ENCODE results near the gene UBASH3B.

Gene UBASH3B

GRCh38 chr11:122788781-122789535, 133.4 kb downstream of the UBASH3B start:
- no peak for DNase-seq (ENCODE audit: low spot score)
- in situ Hi-C loops (cut with MboI; ENCODE audit: low pct_unique_long_range_greater_than_20kb, low sequenced_read_pairs, unreplicated experiment): no loop called here
- peak; percentile 16 for TF ChIP-seq CTCF (IDR thresholded peaks at IDR 0.05; ENCODE audit: extremely low read depth, insufficient read depth, missing control alignments)

- DNase-seq (ENCODE audit: low spot score): no peak
- TF ChIP-seq CTCF (IDR thresholded peaks at IDR 0.05; ENCODE audit: extremely low read depth, insufficient read depth, missing control alignments): no peak
- in situ Hi-C loops (cut with MboI; ENCODE audit: low pct_unique_long_range_greater_than_20kb, low sequenced_read_pairs, unreplicated experiment): no loop called here
Measured at GRCh38 chr11:122789907-122790306, 134.4 kb downstream of the UBASH3B start.

- no peak for DNase-seq (ENCODE audit: low spot score)
- TF ChIP-seq CTCF (IDR thresholded peaks at IDR 0.05; ENCODE audit: extremely low read depth, insufficient read depth, missing control alignments): no peak
- in situ Hi-C loops (cut with MboI; ENCODE audit: low pct_unique_long_range_greater_than_20kb, low sequenced_read_pairs, unreplicated experiment): no loop called here
Measured at GRCh38 chr11:122791411-122791810, 135.9 kb downstream of the UBASH3B start.

GRCh38 chr11:122791836-122792235, 136.3 kb downstream of the UBASH3B start:
- no peak for DNase-seq (ENCODE audit: low spot score)
- TF ChIP-seq CTCF (IDR thresholded peaks at IDR 0.05; ENCODE audit: extremely low read depth, insufficient read depth, missing control alignments): no peak
- in situ Hi-C loops (cut with MboI; ENCODE audit: low pct_unique_long_range_greater_than_20kb, low sequenced_read_pairs, unreplicated experiment): no loop called here

GRCh38 chr11:122793515-122793914, 138.0 kb downstream of the UBASH3B start:
- in situ Hi-C loops (cut with MboI; ENCODE audit: low pct_unique_long_range_greater_than_20kb, low sequenced_read_pairs, unreplicated experiment): no loop called here
- no peak for DNase-seq (ENCODE audit: low spot score)
- TF ChIP-seq CTCF (IDR thresholded peaks at IDR 0.05; ENCODE audit: extremely low read depth, insufficient read depth, missing control alignments): no peak

- in situ Hi-C loops (cut with MboI; ENCODE audit: low pct_unique_long_range_greater_than_20kb, low sequenced_read_pairs, unreplicated experiment): no loop called here
- DNase-seq (ENCODE audit: low spot score): no peak
- TF ChIP-seq CTCF (IDR thresholded peaks at IDR 0.05; ENCODE audit: extremely low read depth, insufficient read depth, missing control alignments): no peak
Measured at GRCh38 chr11:122795307-122795706, 139.8 kb downstream of the UBASH3B start.
